A673 (cell line): ENCODE data around the gene SOCS3.

ENCODE experiments used
- CTCF ChIP-seq: fragments of 300-800, 200-600 bp; sonication (generic); conservative IDR thresholded peaks from 2 replicates; pipeline ENCODE4 v1.5.1; 2017; ENCODE audit warnings: low read depth, mild to moderate bottlenecking, antibody characterized with exemption, low read length, moderate library complexity, mixed read lengths
- EZH2 ChIP-seq: fragments of 200-600 bp; sonication (generic); IDR thresholded peaks from 2 replicates; pipeline ENCODE4 v1.6.1; 2017; ENCODE audit warnings: borderline replicate concordance, low read depth, mild to moderate bottlenecking, mixed read lengths, antibody characterized with exemption, low read length; ENCODE audit not compliant: poor library complexity, severe bottlenecking

- no peak for TF ChIP-seq CTCF
- no peak for TF ChIP-seq EZH2
Measured at GRCh38 chr17:78376161-78376560, 16.3 kb upstream of the SOCS3 start.
